ENCODE measurements around the gene CALCR.
"Not testable (repeated sequence)": the region's sequence is repeated elsewhere in the genome, so short reads cannot be mapped to it uniquely, and the experiment has no call there.

CALCR gene

DNA sequence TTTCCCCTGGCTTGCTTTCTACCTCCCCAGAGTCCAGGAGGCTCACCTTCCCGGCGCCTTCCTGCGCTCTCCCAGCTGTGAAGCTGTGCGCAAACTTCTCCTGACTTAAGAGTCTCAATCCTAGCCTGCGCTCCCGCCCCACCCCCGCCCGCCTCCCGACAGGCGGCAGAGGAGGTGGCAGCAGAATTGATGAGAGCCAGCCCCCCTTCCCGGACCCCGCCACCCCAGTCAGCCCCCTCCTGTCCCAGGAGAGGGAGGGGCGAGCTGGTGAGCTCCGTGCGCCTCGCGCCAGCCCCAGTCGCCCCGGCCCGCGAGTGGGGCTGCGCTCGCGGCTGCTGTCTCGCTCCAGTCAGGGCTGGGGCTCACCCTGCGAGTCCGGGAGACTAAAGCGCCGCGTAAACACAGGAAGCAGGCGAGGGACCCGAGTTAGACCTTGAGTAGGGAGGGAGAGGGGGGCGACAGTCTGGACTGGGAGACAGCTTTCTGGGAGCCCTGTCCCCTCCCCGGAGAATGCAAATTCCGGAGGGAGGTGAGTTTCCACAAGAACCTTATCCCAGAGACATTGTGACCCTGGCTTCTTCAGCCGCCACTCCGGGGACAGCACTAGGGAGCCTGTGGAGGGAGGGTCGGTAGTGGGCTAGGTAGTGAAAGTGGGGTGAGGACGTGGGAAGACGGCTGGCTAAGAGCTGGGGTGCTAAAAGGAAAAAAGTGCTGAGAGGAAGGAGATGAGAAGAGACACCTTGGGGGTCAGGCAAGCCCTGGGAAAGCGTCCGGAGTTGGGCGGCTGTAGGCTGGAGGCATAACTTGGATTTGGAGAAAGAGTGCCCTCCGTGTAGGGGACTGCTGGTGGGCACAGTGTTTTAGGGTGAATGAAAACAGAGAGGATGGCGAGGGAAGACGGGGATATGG is at the start of gene CALCR:
Gene CALCR (minus strand): TSS at position 79 of the 909 bp plus-strand sequence. CDS start 87,743 bp downstream, outside the sequence.
- no peak for DNase-seq

DNA sequence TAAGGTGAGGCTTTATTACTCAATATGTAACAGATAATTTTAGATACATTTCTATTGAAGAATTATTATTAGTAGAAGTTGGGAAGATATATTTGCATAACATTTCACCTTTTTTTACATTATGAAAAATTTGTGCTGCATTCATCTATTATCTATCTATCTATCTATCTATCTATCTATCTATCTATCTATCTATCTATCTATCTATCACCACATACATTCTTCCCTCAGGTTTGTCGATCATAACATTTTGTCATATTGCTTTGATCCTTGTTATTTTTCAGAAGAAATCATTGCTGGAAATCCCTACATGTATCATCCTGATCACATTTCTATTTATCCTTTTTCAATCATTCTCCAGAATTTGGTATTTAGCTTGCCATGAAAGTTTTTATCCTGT is 49.3 kb upstream of the CALCR start:
- DNase-seq = no peak

DNA sequence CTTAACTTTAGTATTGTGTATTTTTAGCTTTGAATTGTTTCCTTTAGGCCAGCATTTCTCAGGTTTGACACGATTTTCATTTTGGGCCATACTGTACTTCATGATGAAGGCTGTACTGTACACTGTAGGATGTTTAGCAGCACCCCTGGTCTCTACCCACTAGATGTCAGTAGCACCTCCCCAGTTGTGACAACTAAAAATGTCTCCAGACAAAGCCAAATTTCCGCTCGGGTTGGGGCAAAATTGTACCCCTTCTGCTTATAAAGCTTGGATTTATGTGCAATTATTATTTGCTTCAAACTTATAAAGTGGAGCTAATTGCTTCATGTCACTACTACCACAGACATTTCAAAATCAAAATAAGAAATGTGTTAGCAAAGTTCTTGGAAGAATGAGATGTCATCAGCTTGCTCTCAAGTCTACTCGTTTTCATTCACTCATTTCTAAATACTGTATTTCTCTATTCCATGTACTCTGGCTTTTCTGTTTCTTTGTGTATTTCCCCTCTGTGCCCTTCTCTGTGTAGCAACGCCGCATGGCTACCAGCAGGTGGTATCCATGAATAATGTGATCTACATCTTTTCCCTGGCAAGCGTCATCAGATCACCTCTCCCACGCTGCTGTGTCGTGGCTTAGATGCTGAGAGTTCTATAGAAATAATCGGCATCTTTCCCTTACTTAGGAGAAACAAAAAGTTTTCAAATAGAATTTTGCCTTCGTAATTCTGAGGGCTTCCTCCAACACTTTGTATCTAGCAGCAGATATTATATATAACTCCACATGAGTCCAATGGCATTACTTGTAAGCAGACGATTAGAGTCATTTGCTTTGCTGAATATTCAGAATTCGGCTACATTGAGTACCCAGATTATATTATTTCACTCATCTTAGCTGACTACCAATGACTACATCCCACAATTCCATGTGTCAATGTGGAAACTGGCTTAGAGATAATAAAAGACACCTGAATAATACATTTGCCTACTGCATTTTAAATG is 47.8 kb upstream of the CALCR start:
- DNase-seq = no peak

DNA sequence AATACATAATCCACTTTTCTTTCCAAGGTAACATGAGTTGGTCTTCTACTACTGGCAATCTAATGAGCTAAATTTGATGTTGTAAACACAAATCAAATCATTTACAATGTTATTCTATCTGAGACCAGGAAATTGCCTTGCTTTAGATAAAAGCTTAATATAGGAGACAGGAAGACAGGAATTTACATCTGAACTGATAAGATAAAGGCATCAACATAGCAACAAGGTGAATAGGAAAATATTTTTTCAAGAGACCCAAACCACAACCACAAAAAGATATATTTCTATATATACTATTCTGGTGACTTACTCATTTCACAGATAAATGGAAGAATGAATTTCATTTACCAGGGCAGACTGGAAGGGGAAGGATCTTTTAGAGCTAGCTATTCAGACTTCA is 46.3 kb upstream of the CALCR start:
- DNase-seq = no peak

DNA sequence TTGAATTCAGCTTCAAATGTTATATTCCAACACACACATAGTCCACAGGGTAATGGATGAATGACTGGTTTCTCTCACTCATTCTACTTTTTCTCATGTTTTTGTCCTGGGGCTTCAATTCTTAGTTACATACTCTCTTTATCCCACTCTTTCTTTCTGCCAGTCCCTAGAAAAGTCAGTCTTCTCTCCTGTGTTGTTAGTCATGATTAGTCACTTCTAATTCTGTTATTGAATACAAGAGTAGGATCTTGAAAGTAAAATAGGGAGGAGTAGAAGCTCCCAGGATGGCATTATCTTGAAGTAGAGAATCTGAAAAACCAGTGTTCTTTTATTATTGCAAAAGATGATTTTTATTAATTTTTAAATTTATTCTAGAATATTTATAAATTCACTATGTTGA is 45.5 kb upstream of the CALCR start:
- no peak for DNase-seq

GRCh38 chr7:93601363-93601762 is 26.8 kb upstream of the CALCR start:
- no peak for DNase-seq

GRCh38 chr7:93594250-93594649 is 19.7 kb upstream of the CALCR start:
- no peak for DNase-seq

GRCh38 chr7:93592588-93593266 is 18.2 kb upstream of the CALCR start:
- DNase-seq = no peak

GRCh38 chr7:93591224-93592050 is 16.9 kb upstream of the CALCR start:
- DNase-seq = not testable (repeated sequence)

DNA sequence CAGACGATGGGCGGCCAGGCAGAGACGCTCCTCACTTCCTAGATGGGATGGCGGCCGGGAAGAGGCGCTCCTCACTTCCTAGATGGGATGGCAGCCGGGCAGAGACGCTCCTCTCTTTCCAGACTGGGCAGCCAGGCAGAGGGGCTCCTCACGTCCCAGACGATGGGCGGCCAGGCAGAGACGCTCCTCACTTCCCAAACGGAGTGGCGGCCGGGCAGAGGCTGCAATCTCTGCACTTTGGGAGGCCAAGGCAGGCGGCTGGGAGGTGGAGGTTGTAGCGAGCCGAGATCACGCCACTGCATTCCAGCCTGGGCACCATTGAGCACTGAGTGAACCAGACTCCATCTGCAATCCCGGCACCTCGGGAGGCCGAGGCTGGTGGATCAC is 11.9 kb upstream of the CALCR start:
- DNase-seq = not testable (repeated sequence)

GRCh38 chr7:93585694-93586478 is 11.4 kb upstream of the CALCR start:
- DNase-seq = not testable (repeated sequence)

- DNase-seq = no peak
Observed at GRCh38 chr7:93579431-93579830, 4.9 kb upstream of the CALCR start.

DNA sequence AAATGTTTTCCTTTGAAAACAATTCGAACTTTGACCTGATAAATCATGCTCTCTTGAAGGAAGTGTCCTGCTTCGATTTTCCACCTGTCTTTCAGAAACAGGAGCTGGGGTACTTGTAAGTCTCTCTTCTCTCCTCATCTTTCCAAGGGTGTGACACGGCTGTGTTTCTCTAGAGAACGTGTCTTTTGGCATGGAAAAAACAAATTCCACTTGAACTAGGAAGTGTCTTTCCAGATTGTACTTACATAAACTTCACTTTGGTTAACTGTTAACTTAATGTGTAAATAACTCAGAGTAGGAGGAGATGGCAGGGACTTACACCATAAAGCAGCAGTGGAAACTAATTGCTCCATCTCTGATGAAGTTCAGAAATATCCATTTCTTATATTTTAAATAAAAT is 4.2 kb upstream of the CALCR start:
- DNase-seq = no peak

GRCh38 chr7:93575555-93576399 is 1.3 kb upstream of the CALCR start:
- no peak for DNase-seq

DNA sequence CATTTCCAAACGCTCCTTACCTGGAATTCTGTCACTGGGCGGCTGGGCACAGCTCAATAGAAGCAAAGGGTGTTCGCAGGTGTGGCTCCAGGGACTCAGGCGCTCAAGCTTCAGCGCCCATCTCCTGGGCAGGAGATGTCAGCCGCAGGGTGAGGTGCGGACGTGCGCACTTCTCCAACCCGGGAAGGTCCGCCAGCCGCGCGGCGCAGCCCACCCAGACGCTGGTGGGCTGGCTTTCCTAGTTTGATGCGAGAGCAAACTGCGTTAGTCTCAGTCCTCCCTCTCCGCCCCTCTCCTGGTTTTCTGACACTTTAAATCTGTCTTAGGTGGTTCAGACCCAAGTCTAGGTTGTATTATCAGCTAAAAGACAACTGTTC is 267 bp downstream of the CALCR start:
- DNase-seq = no peak

GRCh38 chr7:93569189-93569588 is 5.3 kb downstream of the CALCR start:
- DNase-seq = no peak

GRCh38 chr7:93566876-93567275 is 7.6 kb downstream of the CALCR start:
- no peak for DNase-seq

GRCh38 chr7:93563584-93563983 is 10.9 kb downstream of the CALCR start:
- DNase-seq = no peak

- DNase-seq = no peak
Observed at GRCh38 chr7:93562936-93563335, 11.6 kb downstream of the CALCR start.

- no peak for DNase-seq
Observed at GRCh38 chr7:93562106-93562505, 12.4 kb downstream of the CALCR start.

Measured in activated CD8-positive, alpha-beta memory T cell treated with anti-CD3 and anti-CD28 coated beads, Interleukin-2, amount 50 U/mL, for 4 hours (primary cell).